ENCODE data around the gene SWAP70.

The SWAP70 gene

DNA sequence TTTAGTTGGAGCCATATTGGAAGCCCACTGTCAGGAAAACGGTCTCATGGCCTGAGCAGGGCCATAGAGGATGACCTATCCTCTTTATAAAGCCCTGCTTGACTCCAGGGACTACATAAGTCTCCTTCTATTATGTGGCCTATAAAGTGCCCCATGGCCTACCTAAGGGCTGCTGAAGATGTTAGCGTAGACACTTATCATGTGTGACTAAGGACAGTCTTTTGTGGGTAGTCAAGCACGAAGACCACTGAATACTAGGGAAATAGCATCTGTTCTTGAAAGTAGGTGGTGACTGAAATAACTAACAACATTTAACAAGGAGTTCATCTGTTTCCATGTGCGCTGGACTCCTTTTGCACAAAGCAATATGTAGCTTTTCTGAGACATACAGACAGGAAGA lies 117.1 kb downstream of the SWAP70 start:
- DNase-seq: no peak

DNA sequence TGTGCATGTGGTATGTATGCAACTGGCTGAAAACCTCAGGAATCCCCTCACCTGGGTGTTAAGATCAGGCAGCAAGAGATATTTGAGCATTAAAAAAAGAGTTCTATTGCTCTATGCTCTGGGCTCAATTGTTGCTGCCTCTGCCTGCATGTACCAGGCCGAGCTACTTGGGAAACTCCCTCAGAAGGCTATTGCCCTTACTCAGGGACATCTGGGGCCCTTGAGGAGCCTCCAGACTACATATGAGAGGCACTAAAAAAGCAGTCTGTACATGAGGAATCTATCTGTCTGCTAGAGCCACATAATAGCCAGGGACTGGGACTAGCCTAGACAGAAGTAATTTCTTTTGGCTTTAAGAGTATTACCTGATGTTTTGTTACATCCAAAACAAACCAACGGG lies 120.1 kb downstream of the SWAP70 start:
- no peak for DNase-seq

DNA sequence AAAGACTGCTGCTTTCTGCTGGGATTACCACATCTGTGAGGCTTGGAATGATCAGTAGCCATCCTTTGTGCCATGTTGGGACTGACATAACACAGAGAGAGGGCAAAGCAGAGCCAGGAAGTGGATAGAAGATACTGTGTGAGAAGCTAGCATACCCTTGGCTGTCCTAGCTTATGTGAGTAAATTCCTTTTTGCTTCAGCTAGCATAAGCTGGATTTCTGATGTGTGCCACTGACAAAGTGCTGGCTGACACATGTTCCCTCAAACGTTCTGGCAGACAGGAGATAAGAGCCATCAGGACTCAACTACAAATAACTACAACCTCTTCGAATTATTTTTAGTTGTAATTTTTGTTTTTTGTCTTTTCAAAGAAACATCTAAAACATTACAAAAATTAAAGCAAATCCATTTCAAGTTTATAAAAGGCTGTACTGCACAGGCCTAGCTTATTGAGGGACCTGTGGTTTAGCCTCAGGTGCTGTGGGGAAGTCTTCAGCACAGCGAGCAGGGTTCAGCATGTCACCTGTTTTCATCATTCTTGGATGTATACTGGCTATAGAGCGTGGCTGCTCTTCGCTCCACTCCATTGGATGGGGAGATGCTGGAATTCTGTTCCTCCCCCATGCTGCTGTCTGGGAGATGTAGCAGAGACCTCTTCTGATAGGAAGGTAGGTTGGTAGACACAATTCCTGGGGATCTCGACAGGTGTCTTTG lies 120.9 kb downstream of the SWAP70 start:
- no peak for DNase-seq

DNA sequence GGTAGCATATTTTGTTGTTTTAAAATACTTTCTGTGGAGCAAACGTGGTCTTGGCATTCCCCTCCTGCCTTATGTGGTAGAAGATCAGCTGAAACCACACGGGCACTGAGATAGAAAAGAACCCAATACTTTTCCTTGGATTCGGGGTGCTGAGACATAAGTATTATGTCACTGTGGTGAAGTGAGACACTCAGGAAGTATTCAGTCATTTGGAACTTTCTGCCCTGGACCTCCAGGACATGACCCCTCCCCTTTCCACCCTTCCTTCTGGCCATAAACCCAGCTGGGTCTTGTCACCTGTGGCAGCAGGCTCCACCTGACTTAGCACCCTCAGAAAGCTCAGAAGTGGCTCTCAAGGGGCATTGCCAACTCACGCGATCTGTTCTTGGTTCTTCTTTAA lies 123.4 kb downstream of the SWAP70 start:
- DNase-seq: no peak

DNA sequence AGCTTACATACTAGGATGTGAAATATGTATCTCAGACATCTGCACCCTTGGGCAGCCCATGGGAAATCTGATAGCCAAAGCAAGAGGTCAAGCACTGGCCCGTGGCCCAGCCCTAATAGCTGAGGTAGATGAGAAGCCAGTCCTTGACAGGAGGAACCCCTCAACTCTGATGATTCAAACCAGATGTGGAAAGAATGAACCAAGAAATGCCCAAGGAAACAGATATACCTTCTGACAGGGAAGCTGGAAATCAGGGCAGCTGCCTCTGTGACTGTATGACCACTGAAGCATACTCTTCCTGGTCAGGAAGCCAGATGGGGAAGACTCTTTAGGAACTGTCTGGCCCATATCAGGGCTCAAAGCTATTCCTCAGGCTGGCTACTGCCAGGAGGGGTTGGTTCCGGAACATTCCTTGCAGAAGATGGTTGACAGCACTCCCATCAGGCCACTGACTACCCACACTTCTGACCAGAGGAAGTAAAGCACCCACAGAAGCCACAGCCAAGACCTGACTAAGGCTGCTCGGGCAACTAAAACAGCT lies 124.2 kb downstream of the SWAP70 start:
- DNase-seq: no peak

DNA sequence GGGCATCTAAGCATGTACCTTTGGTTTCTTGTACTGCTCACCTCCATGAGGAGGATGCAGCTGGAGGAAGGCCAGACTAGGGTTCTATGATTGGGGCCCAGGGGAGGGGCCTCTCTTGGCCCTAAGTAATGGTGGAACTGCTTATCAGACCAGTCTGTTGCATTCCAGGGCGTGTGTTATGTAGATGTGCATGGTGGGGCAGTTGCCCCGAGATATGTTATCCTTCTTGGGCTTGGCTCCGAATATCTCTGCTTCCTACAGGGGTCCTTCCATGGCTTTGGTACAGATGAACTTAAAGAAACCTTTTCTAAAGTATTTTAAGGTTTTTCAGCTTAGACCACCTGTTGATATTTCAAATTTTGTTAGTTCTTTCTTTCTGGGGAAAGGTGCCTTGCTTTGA lies 126.0 kb downstream of the SWAP70 start:
- DNase-seq: no peak

DNA sequence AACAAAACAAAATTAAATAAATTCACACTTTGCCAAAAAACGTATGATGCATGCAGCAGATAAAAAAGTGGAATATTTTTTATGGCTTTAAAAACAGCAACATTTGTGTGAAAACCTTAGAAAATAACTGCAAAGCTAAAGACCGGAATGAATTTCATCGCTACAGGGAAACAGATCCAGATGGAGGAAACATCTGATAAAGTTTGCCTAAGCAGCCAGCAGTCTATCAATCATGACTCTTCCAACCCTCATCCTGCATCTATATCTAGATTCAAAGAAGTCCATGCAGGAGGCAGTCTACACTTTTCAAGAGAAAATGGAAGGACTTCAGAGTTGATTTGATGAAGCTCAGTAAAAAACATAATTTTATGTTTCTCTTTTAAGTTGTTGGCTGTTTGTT lies 126.8 kb downstream of the SWAP70 start:
- DNase-seq: no peak

DNA sequence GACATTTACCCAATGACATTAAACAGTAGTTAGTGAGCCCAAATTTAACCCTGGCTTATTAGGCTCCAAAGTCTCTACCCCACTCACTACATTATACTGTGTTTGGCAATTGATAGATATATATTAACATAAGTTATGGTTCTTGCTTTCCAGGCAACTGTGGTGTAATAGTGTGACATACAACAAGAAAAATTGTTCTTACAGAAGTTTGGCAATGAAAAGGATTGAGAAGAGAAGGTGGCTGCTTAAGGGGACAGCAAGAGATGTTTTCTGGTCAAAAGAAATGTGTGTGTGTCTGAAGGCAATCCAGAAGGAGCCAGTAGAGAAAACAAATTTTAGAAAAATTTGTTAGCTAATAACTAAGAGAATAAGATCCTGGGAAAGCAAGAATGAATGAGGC lies 132.4 kb downstream of the SWAP70 start:
- DNase-seq: no peak

DNA sequence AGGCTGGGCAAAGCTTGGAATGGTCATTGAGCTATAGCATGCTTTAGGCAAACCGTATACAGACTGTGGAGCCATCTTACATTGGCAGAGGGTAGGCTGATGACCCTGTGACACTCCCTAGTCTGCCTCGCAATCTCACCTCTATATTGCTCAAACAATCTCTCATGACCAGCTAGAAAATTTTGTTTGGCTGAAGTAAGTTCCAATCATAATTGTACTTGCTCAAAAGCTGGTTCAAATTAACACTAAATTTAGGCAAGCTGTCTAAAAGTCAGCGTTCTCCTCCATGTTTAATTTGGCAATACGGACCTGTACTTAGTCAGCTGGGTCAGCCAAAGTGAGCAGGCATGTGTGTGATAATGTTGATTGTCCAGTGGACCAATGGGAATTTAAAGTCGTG lies 133.0 kb downstream of the SWAP70 start:
- DNase-seq: no peak

DNA sequence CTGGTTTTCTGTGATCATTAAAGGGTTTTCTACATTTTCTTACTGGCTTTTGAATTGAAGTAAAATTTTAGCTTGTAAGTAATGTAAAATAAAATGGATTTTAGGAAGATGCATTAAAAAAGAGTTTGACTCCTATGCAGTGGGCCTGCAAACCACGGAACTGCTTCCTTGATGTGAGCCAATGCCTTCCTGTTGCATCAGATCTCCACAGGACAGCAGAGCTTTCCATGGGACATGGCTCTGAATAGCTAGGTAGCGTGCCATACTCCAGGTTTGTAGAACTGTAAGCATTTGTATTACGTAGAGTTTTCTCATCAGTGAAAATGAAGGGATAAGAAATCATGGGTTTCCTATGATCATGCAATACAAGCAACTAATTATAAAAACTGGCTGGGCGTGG lies 133.4 kb downstream of the SWAP70 start:
- no peak for DNase-seq

DNA sequence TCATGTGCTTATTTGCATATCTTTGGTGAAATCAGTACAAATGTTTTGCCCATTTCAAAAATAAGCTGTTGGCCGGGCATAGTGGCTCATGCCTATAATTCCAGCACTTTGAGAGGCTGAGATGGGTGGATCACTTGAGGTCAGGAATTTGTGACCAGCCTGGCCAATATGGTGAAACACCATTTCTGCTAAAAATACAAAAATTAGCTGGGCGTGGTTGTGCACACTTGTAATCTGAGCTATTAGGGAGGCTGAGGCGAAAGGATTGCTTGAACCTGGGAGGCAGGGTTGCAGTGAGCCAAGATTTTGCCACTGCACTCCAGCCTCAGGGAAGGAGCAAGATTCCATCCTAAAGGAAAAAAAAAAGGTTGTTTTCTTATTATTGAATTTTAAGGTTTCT lies 136.0 kb downstream of the SWAP70 start:
- DNase-seq: no peak

DNA sequence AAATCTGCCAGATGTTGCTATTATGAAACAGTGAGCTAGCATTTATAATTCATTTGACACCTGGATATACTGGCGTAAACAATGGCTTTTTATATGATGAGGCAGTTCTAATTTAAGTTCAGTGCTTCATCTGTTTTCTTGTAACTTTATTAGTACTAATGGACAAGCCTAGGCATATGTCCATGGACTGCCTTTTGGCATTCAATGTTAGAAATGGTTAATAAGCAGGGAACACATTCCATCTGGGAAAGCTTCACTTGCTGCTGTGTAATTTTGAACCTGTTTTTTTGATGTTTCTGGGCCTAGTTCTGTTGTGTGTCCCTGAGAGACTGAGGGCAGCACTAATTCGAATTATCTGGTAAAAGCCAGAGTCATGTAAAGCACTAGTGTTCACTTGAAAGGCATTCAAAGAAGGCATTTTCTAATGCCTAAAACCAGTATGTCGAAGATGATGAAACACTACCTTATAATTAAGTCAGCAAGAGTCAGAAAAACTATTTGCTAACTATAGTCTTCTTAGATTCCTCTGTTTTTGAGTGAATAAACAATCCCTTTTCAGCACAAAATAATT lies 138.5 kb downstream of the SWAP70 start:
- DNase-seq: no peak

Measured in activated naive CD4-positive, alpha-beta T cell treated with Interleukin-2 at 50 U/mL for 16 hours (primary cell).